ENCODE measurements around the gene PHOX2A. TPM values are rescaled to one million over a fixed set of nuclear protein-coding genes. Genes with fewer than 3 reads are reported as not detected.

PHOX2A gene
- total RNA-seq, 6 experiments from 2014 or later, result not detected

- no peak for TF ChIP-seq POLR2A (IDR thresholded peaks at IDR 0.05)
- TF ChIP-seq CTCF (IDR thresholded peaks at IDR 0.05), result no peak
- no peak overlapping the region for H3K27ac ChIP-seq
- no peak overlapping the region for H3K4me3 ChIP-seq
- H3K4me1 ChIP-seq, result peaks cover 0 to 3% (median 0%) of the 10 kb centered on the region in 4 donors
- H3K27me3 ChIP-seq, result no peaks in the 10 kb centered on the region
- no peaks in the 10 kb centered on the region for H3K9me3 ChIP-seq
- WGBS (ENCODE audit: insufficient coverage, low coverage, low lambda C conversion rate, missing lambda C conversion rate), result 61% methylated on average over 2 of the region's 12 CpGs
- no peaks in the 10 kb centered on the region for H3K36me3 ChIP-seq
- ATAC-seq (peak in 1 of 4 donors; percentile 27), DNase-seq (no peak)
- intact Hi-C loops (cut with DNase I), result no loop called here
Measured at GRCh38 chr11:72195518-72196270, 48.3 kb downstream of the PHOX2A start.

DNA sequence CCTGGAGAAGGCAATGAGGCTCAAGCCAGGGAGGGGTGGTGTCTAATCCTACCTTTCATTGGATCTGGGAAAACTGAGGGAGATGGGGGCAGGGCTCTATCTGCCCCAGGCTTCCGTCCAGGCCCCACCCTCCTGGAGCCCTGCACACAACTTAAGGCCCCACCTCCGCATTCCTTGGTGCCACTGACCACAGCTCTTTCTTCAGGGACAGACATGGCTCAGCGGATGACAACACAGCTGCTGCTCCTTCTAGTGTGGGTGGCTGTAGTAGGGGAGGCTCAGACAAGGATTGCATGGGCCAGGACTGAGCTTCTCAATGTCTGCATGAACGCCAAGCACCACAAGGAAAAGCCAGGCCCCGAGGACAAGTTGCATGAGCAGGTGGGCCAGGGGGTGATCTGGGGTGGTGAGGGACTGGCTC, 52.0 kb downstream of the PHOX2A start, which contains the start of gene FOLR1:
Gene FOLR1, plus strand, starts transcription at position 180 of the 421 bp plus-strand sequence. Its CDS starts 34 bp downstream, at position 214.
- no peaks in the 10 kb centered on the region for H3K9me3 ChIP-seq
- intact Hi-C loops (cut with DNase I), result no loop called here
- ATAC-seq (no peak), DNase-seq (no peak)
- no peaks in the 10 kb centered on the region for H3K4me1 ChIP-seq
- no peaks in the 10 kb centered on the region for H3K27me3 ChIP-seq
- H3K36me3 ChIP-seq, result no peaks in the 10 kb centered on the region
- H3K27ac ChIP-seq, result no peak within 1 kb of the TSS
- no peak for TF ChIP-seq POLR2A (IDR thresholded peaks at IDR 0.05)
- TF ChIP-seq CTCF (IDR thresholded peaks at IDR 0.05), result no peak
- WGBS (ENCODE audit: insufficient coverage, low coverage, low lambda C conversion rate, missing lambda C conversion rate), result 100% methylated on average over 2 of the region's 5 CpGs
- H3K4me3 ChIP-seq, result no peak within 1 kb of the TSS

DNA sequence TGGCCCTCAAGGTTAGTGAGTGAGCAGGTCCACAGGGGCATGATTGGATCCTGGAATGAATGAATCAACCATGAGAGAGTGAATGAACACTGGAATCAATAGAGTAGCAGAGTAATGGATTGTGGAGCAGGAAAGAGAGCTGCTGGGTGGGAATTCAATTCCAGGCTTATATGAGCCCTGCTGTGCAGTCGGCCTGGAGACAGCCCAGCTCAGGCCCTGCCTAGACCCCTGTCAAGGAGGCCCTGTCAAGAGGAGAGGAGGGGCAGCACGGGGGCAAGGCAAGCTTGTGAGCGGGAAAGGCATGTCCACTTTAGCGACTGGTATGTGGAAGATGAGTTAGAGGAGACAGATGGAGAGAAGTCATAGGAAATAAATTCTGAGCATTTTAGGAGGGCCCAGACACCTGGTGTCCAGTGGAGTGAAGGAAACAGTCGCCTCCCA, 53.3 kb downstream of the PHOX2A start:
- no peaks in the 10 kb centered on the region for H3K4me1 ChIP-seq
- no peak overlapping the region for H3K4me3 ChIP-seq
- DNase-seq (no peak), ATAC-seq (no peak)
- no CpG with 5 or more reads among the region's 5 CpGs for WGBS (ENCODE audit: insufficient coverage, low coverage, low lambda C conversion rate, missing lambda C conversion rate)
- H3K36me3 ChIP-seq, result no peaks in the 10 kb centered on the region
- H3K27me3 ChIP-seq, result no peaks in the 10 kb centered on the region
- H3K9me3 ChIP-seq, result no peaks in the 10 kb centered on the region
- H3K27ac ChIP-seq, result no peak overlapping the region
- intact Hi-C loops (cut with DNase I), result no loop called here
- TF ChIP-seq CTCF (IDR thresholded peaks at IDR 0.05), result no peak
- TF ChIP-seq POLR2A (IDR thresholded peaks at IDR 0.05), result no peak

DNA sequence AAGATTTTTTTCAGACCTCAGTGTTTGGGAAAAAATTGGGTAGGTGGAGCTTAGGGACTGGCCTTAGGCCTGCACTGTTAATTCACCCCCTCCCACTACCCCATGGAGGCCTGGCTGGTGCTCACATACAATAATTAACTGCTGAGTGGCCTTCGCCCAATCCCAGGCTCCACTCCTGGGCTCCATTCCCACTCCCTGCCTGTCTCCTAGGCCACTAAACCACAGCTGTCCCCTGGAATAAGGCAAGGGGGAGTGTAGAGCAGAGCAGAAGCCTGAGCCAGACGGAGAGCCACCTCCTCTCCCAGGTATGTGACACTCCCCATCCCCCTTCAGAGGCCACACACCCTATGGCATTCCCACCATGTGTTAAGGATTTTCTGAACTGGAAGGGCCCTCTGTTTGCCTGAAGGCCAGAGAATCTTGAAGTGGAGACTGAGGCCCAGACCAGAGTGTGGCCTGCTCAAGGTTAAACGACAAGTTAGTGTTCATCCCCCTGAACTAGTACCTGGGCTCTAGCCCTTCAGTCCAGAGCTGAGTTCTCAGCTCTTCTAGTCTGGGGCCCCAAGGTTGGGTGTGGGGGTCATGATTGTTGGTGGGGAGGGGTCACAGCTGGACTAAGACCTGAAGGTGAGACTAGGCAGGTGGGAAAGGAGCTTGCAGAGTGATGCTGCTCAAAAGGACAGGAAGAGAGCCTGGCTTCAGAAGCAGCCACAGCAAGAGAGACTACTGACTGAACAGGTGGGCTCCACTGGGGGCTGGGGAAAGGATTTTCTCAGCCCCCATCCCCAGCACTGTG, 54.3 kb downstream of the PHOX2A start:
- DNase-seq (no peak), ATAC-seq (peak in 3 of 4 donors; percentile 9 to 51 (median 46))
- TF ChIP-seq POLR2A (IDR thresholded peaks at IDR 0.05) (no peak), CTCF (IDR thresholded peaks at IDR 0.05) (no peak)
- intact Hi-C loops (cut with DNase I), result no loop called here
- no peaks in the 10 kb centered on the region for H3K4me1 ChIP-seq
- WGBS (ENCODE audit: insufficient coverage, low coverage, low lambda C conversion rate, missing lambda C conversion rate), result 43% methylated on average over 2 of the region's 3 CpGs
- no peak overlapping the region for H3K27ac ChIP-seq
- H3K27me3 ChIP-seq, result no peaks in the 10 kb centered on the region
- no peaks in the 10 kb centered on the region for H3K9me3 ChIP-seq
- no peaks in the 10 kb centered on the region for H3K36me3 ChIP-seq
- H3K4me3 ChIP-seq, result no peak overlapping the region

Other genes starting within 250 kb of the PHOX2A start
- gene IL18BP, start 245.3 kb downstream of the PHOX2A start, total RNA-seq, result 10 to 100 TPM in 1 of 6 experiments, 1 to 10 TPM in 5; 2.2 to 13.0 (median 3.7) TPM
- 10 to 100 TPM; 47.3 to 62.5 (median 54.5) TPM for gene NUMA1, start 163.6 kb downstream of the PHOX2A start, total RNA-seq
- 1 to 10 TPM; 3.3 to 9.0 (median 6.1) TPM for gene LRRC51, start 163.3 kb downstream of the PHOX2A start, total RNA-seq
- 10 to 100 TPM; 30.3 to 92.2 (median 38.7) TPM for gene LAMTOR1, start 140.9 kb downstream of the PHOX2A start, total RNA-seq
- gene TOMT, start 138.3 kb downstream of the PHOX2A start, total RNA-seq, result under 1 TPM in 2 of 6 experiments, not detected in 4; 0.17 to 0.29 TPM
- 10 to 100 TPM; 11.8 to 17.0 (median 14.2) TPM for gene ANAPC15, start 131.5 kb downstream of the PHOX2A start, total RNA-seq
- gene FOLR3, start 108.5 kb downstream of the PHOX2A start, total RNA-seq, result under 1 TPM in 3 of 6 experiments, not detected in 3; 0.27 to 0.98 (median 0.75) TPM
- not detected for gene FOLR1, start 52.0 kb downstream of the PHOX2A start, total RNA-seq
- gene FOLR2, start 27.4 kb downstream of the PHOX2A start, total RNA-seq, result 10 to 100 TPM in 2 of 6 experiments, 1 to 10 TPM in 4; 3.3 to 28.3 (median 8.6) TPM
- 10 to 100 TPM; 23.2 to 46.5 (median 37.4) TPM for gene INPPL1, start 19.4 kb downstream of the PHOX2A start, total RNA-seq
- gene CLPB, start 190.4 kb upstream of the PHOX2A start, total RNA-seq, result 10 to 100 TPM; 17.5 to 35.5 (median 23.4) TPM

Data from right lobe of liver (tissue), 6 donors.